GM19043 (cell line): Measurements from ENCODE around the gene FOXO1.

Experiments used
- ATAC-seq: cut with Tn5 transposase; IDR thresholded peaks from one replicate; pipeline ENCODE4 v1.9.1; 2021; ENCODE audit warnings: low read depth; ENCODE audit not compliant: unreplicated experiment

The FOXO1 gene

GRCh38 chr13:40553356-40553755 lies 113.1 kb downstream of the FOXO1 start:
- no peak for ATAC-seq

GRCh38 chr13:40552895-40553294 lies 113.5 kb downstream of the FOXO1 start:
- no peak for ATAC-seq

DNA sequence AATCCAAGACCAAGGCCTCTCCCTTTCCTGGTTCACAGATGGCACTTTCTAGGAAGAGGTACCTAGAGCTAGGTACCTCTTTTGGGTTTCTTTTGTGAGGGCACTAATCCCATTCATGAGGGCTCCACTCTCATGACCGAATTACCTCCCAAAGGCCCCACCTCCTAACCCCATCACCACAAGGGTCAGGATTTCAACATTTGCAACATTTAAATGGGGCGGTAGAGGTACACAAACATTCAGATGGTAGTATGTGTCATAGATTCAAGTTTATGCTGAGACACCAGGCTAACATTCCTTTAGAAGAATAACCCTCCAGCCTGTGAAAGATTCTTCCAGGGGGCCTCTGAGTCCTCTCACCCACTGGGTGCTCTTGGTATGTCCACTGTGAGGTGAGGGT lies 116.3 kb downstream of the FOXO1 start:
- ATAC-seq, result no peak

DNA sequence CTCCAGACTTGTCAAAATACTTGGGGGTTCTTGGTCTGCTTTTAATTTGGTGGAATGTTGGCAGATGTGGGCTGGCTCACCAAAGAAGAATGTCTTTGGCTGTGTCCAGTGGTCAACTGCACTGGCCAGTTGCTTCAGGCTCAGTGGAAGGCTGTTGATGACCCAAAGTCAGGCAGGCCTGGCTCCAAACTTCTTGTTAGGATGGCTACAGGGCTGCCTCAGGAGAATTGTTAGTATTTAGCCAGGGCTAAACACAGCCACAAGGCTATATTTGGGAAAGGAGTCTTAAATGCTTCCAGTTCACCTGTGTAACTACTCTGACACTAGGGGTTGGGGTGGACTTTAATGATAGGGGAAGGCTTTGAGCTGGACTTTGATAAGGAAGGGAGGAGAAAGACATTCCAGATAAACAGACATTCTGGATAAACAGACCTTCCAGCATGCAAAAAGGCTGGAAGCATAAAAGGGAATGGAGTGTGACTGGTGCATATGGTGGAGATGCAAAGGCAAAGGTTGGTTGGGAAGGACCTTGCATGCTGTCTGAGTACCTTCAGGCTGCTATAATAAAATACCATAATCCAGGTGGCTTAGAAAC lies 116.8 kb downstream of the FOXO1 start:
- no peak for ATAC-seq

DNA sequence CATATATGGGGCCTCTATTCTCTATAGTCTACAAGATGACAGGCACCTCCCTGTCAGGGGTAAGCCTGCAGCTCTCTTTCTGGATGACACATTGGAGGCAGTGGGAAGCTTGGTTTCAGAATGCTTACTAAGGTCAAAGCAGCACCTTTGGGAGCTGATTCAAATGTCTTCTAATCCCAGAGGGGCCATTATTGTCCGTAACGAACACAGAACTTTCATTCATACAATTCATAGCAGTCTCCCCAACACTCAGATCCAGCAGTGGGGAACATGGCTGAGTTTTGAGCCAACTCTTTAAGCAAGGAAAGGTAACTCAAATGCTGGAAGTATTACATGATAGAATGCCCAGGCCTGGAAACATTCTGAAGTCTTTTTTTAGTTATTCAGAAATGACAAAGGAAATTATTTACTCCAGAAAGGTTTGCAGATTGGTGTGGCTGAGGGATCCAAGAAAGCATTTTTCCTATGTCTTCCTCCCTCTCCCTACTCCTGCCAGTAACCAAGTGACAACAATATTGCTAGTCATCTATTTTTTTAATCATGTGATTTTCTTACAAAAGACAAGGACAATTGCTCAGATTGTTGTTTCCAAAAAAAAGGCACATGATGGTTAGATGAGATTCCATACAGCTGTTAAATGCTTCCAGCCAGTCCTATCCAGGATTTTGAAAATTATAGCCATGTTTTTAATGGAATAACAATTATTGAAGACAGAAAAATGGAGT lies 118.7 kb downstream of the FOXO1 start:
- ATAC-seq, result no peak

GRCh38 chr13:40546047-40546446 lies 120.4 kb downstream of the FOXO1 start:
- ATAC-seq, result no peak

- ATAC-seq, result no peak
Measured at GRCh38 chr13:40540328-40541044, 126.0 kb downstream of the FOXO1 start.

DNA sequence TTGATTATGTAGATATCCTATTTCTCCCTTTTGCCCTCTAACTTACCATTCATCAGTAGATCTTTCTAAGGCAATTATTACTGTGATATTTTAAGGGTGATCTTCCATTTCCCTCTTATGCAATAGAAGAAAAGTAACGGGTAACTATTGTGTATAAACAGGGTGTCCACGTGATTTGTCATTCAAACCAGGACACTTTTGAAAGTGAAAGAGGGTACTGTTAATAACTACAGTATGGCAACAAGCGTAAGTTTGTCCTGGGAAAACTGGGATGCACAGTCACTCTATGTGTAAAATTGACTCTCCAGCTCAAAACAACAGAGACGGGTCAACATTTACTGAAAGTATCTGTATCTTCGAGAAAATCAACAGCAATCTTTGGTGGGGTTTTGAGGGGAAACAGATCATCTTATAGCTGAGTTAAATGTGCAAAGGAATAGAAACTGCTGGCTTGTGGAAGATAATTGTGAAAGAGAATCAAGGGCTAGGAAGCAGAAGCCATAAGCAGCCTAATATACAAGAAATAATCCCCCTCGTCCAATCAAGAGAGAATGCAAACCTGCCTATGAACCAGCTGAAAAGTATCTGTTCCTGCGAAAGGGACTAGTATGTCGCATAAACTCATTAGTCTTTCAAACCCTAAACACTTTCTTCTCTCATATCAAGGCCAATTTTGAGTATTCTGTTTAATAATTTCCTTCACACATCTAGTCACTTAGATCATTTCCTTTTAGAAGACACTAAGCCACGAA lies 126.7 kb downstream of the FOXO1 start:
- ATAC-seq, result no peak

DNA sequence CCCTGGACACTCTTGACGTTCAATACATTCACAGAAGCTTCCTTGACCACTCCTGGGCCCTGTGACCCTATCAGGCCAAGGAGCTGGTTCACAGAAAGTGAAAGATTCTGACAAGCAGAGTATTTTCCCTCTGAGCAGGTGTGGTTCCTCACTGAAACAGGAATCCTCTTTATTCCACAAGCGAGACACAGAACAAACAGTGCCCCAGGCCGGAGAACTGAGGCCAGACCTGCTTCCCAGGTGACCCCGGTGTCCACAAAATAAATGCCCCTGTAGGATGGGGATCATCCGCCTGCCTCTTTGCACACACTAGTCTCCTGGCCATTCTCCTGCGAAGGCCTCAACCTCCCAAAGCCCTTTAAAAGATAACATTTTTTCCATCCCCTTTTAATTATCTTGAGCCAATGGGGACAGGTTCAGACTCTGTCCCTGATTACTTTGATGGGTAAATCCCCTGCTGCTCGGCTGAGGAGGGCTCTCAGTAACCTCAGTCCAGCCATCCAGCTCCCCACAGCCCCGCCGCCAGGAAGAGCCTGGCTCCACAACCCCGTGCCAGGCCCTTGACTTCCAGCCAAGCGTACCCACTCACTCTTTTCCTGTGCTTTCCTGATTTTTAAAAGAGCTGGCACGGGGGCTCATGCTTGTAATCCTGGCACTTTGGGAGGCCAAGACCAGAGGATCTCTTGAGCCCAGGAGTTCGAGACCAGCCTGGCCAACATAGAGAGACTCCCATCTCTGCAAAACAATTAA lies 129.1 kb downstream of the FOXO1 start:
- no peak for ATAC-seq

GRCh38 chr13:40536443-40537113 lies 129.9 kb downstream of the FOXO1 start:
- ATAC-seq, result no peak

- ATAC-seq, result no peak
Measured at GRCh38 chr13:40535345-40535836, 131.1 kb downstream of the FOXO1 start.

- ATAC-seq, result no peak
Measured at GRCh38 chr13:40534456-40534855, 132.0 kb downstream of the FOXO1 start.

DNA sequence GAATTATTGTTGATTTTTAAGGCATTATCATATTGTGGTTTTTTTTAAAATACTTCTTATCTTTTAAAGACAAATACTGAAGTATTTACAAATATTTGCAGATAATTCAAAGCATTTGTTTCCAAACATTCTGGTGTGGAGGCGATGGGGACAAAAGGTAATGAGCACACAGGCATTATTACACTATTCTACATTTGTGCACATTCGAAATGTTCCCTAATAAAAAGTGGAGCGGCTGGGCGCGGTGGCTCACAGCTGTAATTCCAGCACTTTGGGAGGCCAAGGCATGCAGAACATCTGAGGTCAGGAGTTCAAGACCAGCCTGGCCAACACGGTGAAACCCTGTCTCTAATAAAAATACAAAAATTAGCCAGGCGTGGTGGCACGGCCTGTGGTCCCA lies 133.4 kb downstream of the FOXO1 start:
- no peak for ATAC-seq

GRCh38 chr13:40530961-40531360 lies 135.5 kb downstream of the FOXO1 start:
- ATAC-seq, result no peak

DNA sequence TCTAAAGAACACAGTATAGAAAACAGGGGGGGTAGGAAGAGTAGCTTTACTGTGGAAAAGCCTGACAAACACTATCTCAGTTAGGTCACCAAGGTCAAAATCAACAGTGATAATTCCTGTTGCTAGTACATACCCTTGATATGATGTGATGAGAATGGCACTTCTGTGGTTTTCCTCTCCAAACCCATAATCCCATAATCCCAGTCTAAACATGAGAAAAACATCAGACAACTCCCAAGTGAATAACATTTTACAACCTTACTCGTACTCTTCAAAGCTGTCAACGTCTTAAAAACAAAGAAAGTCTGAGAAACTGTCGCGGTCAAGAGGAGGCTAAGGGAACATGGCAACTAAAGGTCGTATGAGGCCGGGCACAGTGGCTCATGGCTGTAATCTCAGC lies 137.6 kb downstream of the FOXO1 start:
- ATAC-seq, result no peak

GRCh38 chr13:40527914-40528313 lies 138.5 kb downstream of the FOXO1 start:
- no peak for ATAC-seq

DNA sequence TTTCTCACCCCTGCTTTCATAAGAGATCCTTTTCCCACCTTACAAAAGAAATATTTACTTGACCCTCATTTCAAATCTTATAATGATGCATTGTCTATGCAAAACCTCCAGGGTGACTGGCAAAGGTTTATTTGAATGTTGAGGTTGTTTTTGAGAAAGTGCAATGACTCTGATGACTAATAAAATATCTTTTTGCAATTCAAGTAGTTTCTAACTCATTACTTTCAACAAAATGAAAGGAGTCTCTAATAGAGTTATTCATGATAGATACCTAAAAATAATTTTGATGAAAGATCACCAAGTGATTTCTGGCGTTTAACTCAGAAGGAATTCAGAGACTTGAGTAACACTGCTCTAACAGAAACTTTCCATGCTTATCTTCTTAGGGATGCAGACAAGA lies 144.2 kb downstream of the FOXO1 start:
- no peak for ATAC-seq

- ATAC-seq, result no peak
Measured at GRCh38 chr13:40520916-40521315, 145.5 kb downstream of the FOXO1 start.

DNA sequence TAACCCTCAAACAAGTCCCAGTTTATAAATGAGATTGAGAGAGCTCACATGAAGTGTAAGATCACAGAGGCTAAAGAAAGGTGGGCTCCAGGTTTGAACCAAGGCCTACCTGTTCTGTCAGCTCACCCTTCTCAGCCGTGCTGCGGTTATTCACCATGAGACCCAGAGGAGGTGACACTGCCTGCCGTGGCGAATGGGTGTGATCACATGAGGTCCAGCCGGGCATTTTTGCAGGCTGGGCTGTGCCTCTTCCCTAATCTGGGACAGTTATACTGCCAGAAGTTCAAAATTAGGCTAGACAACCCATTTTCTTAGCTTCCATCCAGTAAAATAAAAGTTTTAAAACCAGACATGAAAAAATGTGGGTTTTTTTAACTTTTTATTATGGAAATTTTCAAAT lies 146.8 kb downstream of the FOXO1 start:
- no peak for ATAC-seq

DNA sequence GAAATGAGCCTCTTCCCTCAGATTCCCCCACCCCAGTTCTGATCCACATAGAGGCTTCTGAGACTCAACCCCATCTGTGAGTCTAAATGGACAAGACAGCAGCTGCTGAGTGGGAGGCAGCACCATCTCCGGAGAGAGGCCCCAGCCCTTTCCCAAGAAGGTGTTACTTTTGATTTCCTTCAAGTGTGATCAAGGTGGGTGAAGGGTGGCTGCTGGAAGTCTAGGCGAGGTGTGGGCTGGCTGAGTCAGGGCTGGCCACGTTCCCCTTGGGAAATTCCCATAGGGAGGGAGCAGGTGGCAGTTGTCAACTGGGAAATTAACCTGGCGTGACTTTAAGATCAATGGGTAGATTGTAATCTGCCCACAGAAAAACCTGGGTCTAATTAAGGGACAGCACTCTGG lies 148.0 kb downstream of the FOXO1 start:
- no peak for ATAC-seq
